NT2/D1 (cell line): ENCODE measurements around the gene TBXAS1.

ENCODE experiments used
- DNase-seq: peaks from one replicate; pipeline ENCODE4 v3.0.0-alpha.2; 2011; ENCODE audit warnings: low read depth, low spot score
- H3K27me3 ChIP-seq: 2 replicates; pipeline ENCODE4 v1.6.0; 2011; ENCODE audit warnings: mild to moderate bottlenecking; ENCODE audit not compliant: insufficient read length, insufficient read depth
- H3K36me3 ChIP-seq: 2 replicates; pipeline ENCODE4 v1.6.1; 2011; ENCODE audit warnings: mild to moderate bottlenecking, low read length, mixed read lengths; ENCODE audit not compliant: insufficient read depth, insufficient read length
- H3K4me1 ChIP-seq: 2 replicates; pipeline ENCODE4 v1.5.1; 2011; ENCODE audit not compliant: insufficient read depth, insufficient read length
- H3K4me3 ChIP-seq: 2 replicates; pipeline ENCODE4 v1.5.1; 2011; ENCODE audit warnings: low read depth; ENCODE audit not compliant: insufficient read length
- H3K9ac ChIP-seq: 2 replicates; pipeline ENCODE4 v1.6.0; 2011; ENCODE audit warnings: low read depth; ENCODE audit not compliant: insufficient read length
- H3K9me3 ChIP-seq: 2 replicates; pipeline ENCODE4 v1.5.1; 2011; ENCODE audit warnings: mild to moderate bottlenecking, low read length; ENCODE audit not compliant: insufficient read depth
- SUZ12 ChIP-seq: IDR thresholded peaks from 2 replicates; pipeline ENCODE4 v1.6.1; 2011; ENCODE audit not compliant: insufficient read length, insufficient read depth; ENCODE audit errors: extremely low read depth
- YY1 ChIP-seq: IDR thresholded peaks from 2 replicates; pipeline ENCODE4 v1.6.1; 2011; ENCODE audit not compliant: insufficient read length, insufficient read depth
- ZNF274 ChIP-seq: IDR thresholded peaks from 2 replicates; pipeline ENCODE4 v1.6.1; 2011; ENCODE audit warnings: mild to moderate bottlenecking, low read depth, low read length

TBXAS1 gene

GRCh38 chr7:140008755-140009610 is 179.9 kb downstream of the TBXAS1 start:
- TF ChIP-seq YY1 (no peak), ZNF274 (no peak), SUZ12 (no peak)
- H3K27me3 ChIP-seq: no peaks in the 10 kb centered on the region
- H3K9me3 ChIP-seq: no peaks in the 10 kb centered on the region
- no peak for DNase-seq
- no peak overlapping the region for H3K9ac ChIP-seq
- H3K4me1 ChIP-seq: no peaks in the 10 kb centered on the region
- no peak overlapping the region for H3K4me3 ChIP-seq
- H3K36me3 ChIP-seq: no peaks in the 10 kb centered on the region

DNA sequence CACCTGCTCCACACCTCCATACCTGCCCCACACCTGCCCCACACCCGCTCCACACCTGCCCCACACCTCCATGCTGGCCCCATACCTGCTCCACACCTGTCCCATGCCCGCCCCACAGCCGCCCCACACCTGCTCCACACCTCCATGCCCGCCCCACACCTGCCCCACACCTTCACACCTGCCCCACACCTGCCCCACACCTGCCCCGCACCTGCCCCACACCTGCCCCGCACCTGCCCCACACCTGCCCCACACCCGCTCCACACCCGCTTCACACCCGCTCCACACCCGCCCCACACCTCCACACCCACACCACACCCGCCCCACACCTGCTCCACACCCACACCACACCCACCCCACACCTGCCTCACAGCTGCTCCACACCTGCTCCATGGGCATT is 180.7 kb downstream of the TBXAS1 start:
- Histone ChIP-seq H3K9me3 (no peaks in the 10 kb centered on the region), H3K4me1 (no peaks in the 10 kb centered on the region), H3K27me3 (no peaks in the 10 kb centered on the region), H3K4me3 (no peak overlapping the region), H3K36me3 (no peaks in the 10 kb centered on the region), H3K9ac (no peak overlapping the region)
- DNase-seq: no peak
- TF ChIP-seq SUZ12: no peak
- no peak for TF ChIP-seq YY1
- TF ChIP-seq ZNF274: no peak

DNA sequence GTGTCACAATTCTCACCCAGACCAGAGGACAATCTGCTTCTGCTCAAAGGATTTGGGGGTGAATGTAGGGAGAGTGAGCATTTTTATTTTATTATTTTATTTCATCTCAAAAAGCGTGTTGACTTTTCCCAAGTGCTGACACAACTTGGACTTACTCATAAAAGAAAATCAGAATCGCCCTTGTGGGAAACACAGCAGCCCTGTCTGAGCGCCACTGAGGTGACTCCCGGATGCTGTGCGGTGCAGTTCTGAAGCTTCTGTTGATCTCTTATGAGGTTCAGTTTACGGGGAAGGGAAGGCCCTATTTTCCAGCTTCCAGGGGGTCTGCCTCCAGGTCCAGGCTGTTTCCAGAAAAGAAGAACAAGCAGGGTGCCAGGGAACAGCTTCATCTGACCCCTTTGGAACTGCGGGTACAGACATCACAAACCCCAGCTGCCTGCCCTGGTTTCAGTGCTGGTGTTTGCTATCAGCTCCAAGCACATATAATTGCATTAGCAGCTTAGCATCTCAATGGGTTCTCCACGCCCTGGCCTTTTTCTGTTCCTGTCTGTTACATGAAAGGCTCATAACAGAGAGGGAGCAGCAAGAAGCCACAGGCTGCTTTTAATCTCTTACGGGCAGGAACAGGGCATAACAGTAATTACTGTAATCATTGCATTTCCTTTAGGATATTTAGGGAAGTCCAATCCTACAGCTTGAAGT is 181.3 kb downstream of the TBXAS1 start:
- Histone ChIP-seq H3K27me3 (no peaks in the 10 kb centered on the region), H3K9ac (no peak overlapping the region), H3K9me3 (no peaks in the 10 kb centered on the region), H3K36me3 (no peaks in the 10 kb centered on the region), H3K4me1 (no peaks in the 10 kb centered on the region), H3K4me3 (no peak overlapping the region)
- DNase-seq: no peak
- no peak for TF ChIP-seq YY1
- TF ChIP-seq SUZ12: no peak
- TF ChIP-seq ZNF274: no peak

- H3K27me3 ChIP-seq: no peaks in the 10 kb centered on the region
Observed at GRCh38 chr7:140013676-140014075, 184.6 kb downstream of the TBXAS1 start.

GRCh38 chr7:140014123-140014522 is 185.1 kb downstream of the TBXAS1 start:
- H3K4me1 ChIP-seq: no peaks in the 10 kb centered on the region
- H3K9me3 ChIP-seq: no peaks in the 10 kb centered on the region
- no peaks in the 10 kb centered on the region for H3K27me3 ChIP-seq
- TF ChIP-seq YY1 (no peak), SUZ12 (no peak), ZNF274 (no peak)
- no peak overlapping the region for H3K4me3 ChIP-seq
- no peak overlapping the region for H3K9ac ChIP-seq
- no peaks in the 10 kb centered on the region for H3K36me3 ChIP-seq
- DNase-seq: no peak

More at GRCh38 chr7:140013676-140014075, 184.6 kb downstream of the TBXAS1 start:
- Histone ChIP-seq H3K4me1 (no peaks in the 10 kb centered on the region), H3K36me3 (no peaks in the 10 kb centered on the region), H3K9ac (no peak overlapping the region), H3K4me3 (no peak overlapping the region), H3K9me3 (no peaks in the 10 kb centered on the region)
- TF ChIP-seq SUZ12 (no peak), YY1 (no peak), ZNF274 (no peak)
- DNase-seq: no peak

- TF ChIP-seq ZNF274 (no peak), SUZ12 (no peak), YY1 (no peak)
- Histone ChIP-seq H3K9ac (no peak overlapping the region), H3K27me3 (no peaks in the 10 kb centered on the region), H3K36me3 (no peaks in the 10 kb centered on the region), H3K9me3 (no peaks in the 10 kb centered on the region), H3K4me1 (no peaks in the 10 kb centered on the region), H3K4me3 (no peak overlapping the region)
- no peak for DNase-seq
Observed at GRCh38 chr7:140015471-140015970, 186.5 kb downstream of the TBXAS1 start.

GRCh38 chr7:140016540-140016939 is 187.5 kb downstream of the TBXAS1 start:
- no peaks in the 10 kb centered on the region for H3K27me3 ChIP-seq
- H3K9ac ChIP-seq: no peak overlapping the region
- no peak for TF ChIP-seq YY1
- no peak for TF ChIP-seq SUZ12
- no peak for TF ChIP-seq ZNF274
- no peaks in the 10 kb centered on the region for H3K36me3 ChIP-seq
- DNase-seq: no peak
- H3K4me3 ChIP-seq: no peak overlapping the region
- H3K9me3 ChIP-seq: no peaks in the 10 kb centered on the region
- no peaks in the 10 kb centered on the region for H3K4me1 ChIP-seq
